ENCODE data around the gene EPB41L3.
"Not testable (repeated sequence)": the region's sequence is repeated elsewhere in the genome, so short reads cannot be mapped to it uniquely, and the experiment has no call there.

EPB41L3 gene

GRCh38 chr18:5503740-5504139 is 40.1 kb downstream of the EPB41L3 start:
- DNase-seq (ENCODE audit: low read depth), result peak; percentile 71
- TF ChIP-seq CTCF (conservative IDR thresholded peaks at IDR 0.05; ENCODE audit: low read depth, low read length), result no peak
- no peak overlapping the region for H3K4me3 ChIP-seq (ENCODE audit: low read depth, low read length)

GRCh38 chr18:5500158-5500939 is 43.4 kb downstream of the EPB41L3 start:
- TF ChIP-seq CTCF (conservative IDR thresholded peaks at IDR 0.05; ENCODE audit: low read depth, low read length), result no peak
- H3K4me3 ChIP-seq (ENCODE audit: low read depth, low read length), result no peak overlapping the region

GRCh38 chr18:5498452-5498851 is 45.3 kb downstream of the EPB41L3 start:
- TF ChIP-seq CTCF (conservative IDR thresholded peaks at IDR 0.05; ENCODE audit: low read depth, low read length), result no peak
- no peak for DNase-seq (ENCODE audit: low read depth)

More at GRCh38 chr18:5500158-5500939, 43.4 kb downstream of the EPB41L3 start:
- no peak for DNase-seq (ENCODE audit: low read depth)

GRCh38 chr18:5496305-5496704 is 47.5 kb downstream of the EPB41L3 start:
- TF ChIP-seq CTCF (conservative IDR thresholded peaks at IDR 0.05; ENCODE audit: low read depth, low read length), result no peak
- no peak overlapping the region for H3K4me3 ChIP-seq (ENCODE audit: low read depth, low read length)

More at GRCh38 chr18:5498452-5498851, 45.3 kb downstream of the EPB41L3 start:
- no peak overlapping the region for H3K4me3 ChIP-seq (ENCODE audit: low read depth, low read length)

GRCh38 chr18:5490753-5491480 is 52.9 kb downstream of the EPB41L3 start:
- no peak for TF ChIP-seq CTCF (conservative IDR thresholded peaks at IDR 0.05; ENCODE audit: low read depth, low read length)
- no peak for DNase-seq (ENCODE audit: low read depth)
- no peak overlapping the region for H3K4me3 ChIP-seq (ENCODE audit: low read depth, low read length)

More at GRCh38 chr18:5496305-5496704, 47.5 kb downstream of the EPB41L3 start:
- no peak for DNase-seq (ENCODE audit: low read depth)

GRCh38 chr18:5488844-5489243 is 55.0 kb downstream of the EPB41L3 start:
- peak; percentile 36 for TF ChIP-seq CTCF (conservative IDR thresholded peaks at IDR 0.05; ENCODE audit: low read depth, low read length)
- DNase-seq (ENCODE audit: low read depth), result peak; percentile 63
- peak overlapping the region; percentile 32 for H3K4me3 ChIP-seq (ENCODE audit: low read depth, low read length)

- not testable (repeated sequence) for H3K4me3 ChIP-seq (ENCODE audit: low read depth, low read length); DNase-seq (ENCODE audit: low read depth)
Measured at GRCh38 chr18:5488044-5488443, 55.8 kb downstream of the EPB41L3 start.

Data from choroid plexus epithelial cell (primary cell).